Glutamatergic neuron (in vitro differentiated cells): Measurements from ENCODE around the gene GAL3ST3. TPM values are rescaled to one million over a fixed set of nuclear protein-coding genes. Genes with fewer than 3 reads are reported as not detected.
A peak's percentile ranks its signal among the peaks of the same experiment; 100 is the strongest.
"Not testable (repeated sequence)": the region's sequence is repeated elsewhere in the genome, so short reads cannot be mapped to it uniquely, and the experiment has no call there.

Source experiments
- DNase-seq: peaks from one replicate; pipeline ENCODE4 v3.0.0; 2022
- H3K27ac Mint-ChIP-seq: one replicate; pipeline ENCODE4 v1.8.0; 2020; ENCODE audit warnings: mild to moderate bottlenecking, mixed read lengths, inconsistent platforms; ENCODE audit not compliant: unreplicated experiment
- H3K27me3 Mint-ChIP-seq: one replicate; pipeline ENCODE4 v1.8.0; 2020; ENCODE audit warnings: mild to moderate bottlenecking, moderate library complexity, mixed read lengths, inconsistent platforms; ENCODE audit not compliant: unreplicated experiment
- H3K36me3 Mint-ChIP-seq: one replicate; pipeline ENCODE4 v1.8.0; 2020; ENCODE audit warnings: mild to moderate bottlenecking, mixed read lengths, inconsistent platforms; ENCODE audit not compliant: unreplicated experiment
- H3K4me1 Mint-ChIP-seq: one replicate; pipeline ENCODE4 v1.8.0; 2020; ENCODE audit warnings: mild to moderate bottlenecking, low read depth, mixed read lengths, inconsistent platforms; ENCODE audit not compliant: unreplicated experiment
- H3K4me3 Mint-ChIP-seq: one replicate; pipeline ENCODE4 v1.8.0; 2020; ENCODE audit warnings: mild to moderate bottlenecking, mixed read lengths, inconsistent platforms; ENCODE audit not compliant: unreplicated experiment
- H3K9me3 Mint-ChIP-seq: one replicate; pipeline ENCODE4 v1.8.0; 2020; ENCODE audit warnings: mild to moderate bottlenecking, moderate library complexity, mixed read lengths, inconsistent platforms; ENCODE audit not compliant: unreplicated experiment
- CTCF ChIP-seq: fragments of 200-600 bp; sonication (generic); IDR thresholded peaks from one replicate; pipeline ENCODE4 v1.5.0; 2021; ENCODE audit not compliant: partially characterized antibody, unreplicated experiment
- total RNA-seq: library from RNA; stranded (reverse); fragmentation: NEBNext Ultra II Directional; extraction: Animal tissue kit (Norgen Biotek cat#: 25700); gene quantifications from one replicate; pipeline ENCODE4 v1.2.1, GENCODE V29; 2021; ENCODE audit not compliant: unreplicated experiment

The GAL3ST3 gene
- total RNA-seq, 1 donor from 2014 or later = 2.4 TPM

GRCh38 chr11:66084821-66085475, 36.0 kb upstream of the GAL3ST3 start:
- no peak overlapping the region for H3K27ac Mint-ChIP-seq
- H3K36me3 Mint-ChIP-seq = no peaks in the 10 kb centered on the region
- peaks cover 3% of the 10 kb centered on the region for H3K9me3 Mint-ChIP-seq
- no peak overlapping the region for H3K4me3 Mint-ChIP-seq
- peaks cover 12% of the 10 kb centered on the region for H3K4me1 Mint-ChIP-seq
- DNase-seq = no peak
- no peak for TF ChIP-seq CTCF
- no peaks in the 10 kb centered on the region for H3K27me3 Mint-ChIP-seq

- Mint-ChIP-seq H3K27ac (no peak overlapping the region), H3K36me3 (no peaks in the 10 kb centered on the region), H3K4me3 (peak overlapping the region; percentile 58), H3K27me3 (no peaks in the 10 kb centered on the region), H3K4me1 (peaks cover 12% of the 10 kb centered on the region), H3K9me3 (peaks cover 3% of the 10 kb centered on the region)
- no peak for TF ChIP-seq CTCF
- DNase-seq = no peak
These were observed 34.8 kb upstream of the GAL3ST3 start for GRCh38 chr11:66083767-66084166.

DNA sequence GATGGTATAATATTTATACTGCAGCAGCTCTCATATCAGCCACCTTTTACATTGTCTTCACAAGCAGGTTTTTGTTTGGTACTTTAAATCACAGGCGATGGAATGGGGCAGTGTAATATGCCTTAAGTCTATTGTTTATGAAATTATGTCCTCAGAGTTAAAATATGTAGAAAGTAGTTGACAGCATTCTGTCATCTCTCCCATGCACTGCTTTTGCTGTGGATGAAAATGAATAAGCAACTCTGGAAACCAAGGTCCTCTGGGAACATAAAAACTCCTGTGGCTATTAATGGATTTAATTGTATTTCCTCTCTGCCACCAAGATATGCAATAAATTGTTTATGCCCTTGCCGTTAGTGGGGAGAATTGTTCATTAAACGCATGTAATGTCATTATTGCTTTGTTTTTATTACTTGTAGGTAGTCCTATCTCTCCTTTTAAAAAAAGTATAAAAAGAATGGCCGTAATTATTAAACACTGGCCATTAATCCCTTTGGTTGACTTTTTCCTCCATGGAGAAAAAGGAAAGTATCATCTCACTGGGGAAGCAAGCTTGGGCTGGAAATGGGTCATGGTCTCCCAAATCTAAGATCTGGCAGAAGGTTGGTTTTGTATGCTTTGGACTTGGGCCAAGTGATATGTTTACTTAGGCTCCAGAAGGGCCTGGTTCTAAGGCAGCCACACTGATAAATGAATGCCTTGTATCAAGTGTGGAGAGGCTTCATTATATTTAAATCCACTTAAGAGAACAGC, 34.2 kb upstream of the GAL3ST3 start:
- Mint-ChIP-seq H3K4me1 (peaks cover 12% of the 10 kb centered on the region), H3K4me3 (no peak overlapping the region), H3K36me3 (no peaks in the 10 kb centered on the region), H3K9me3 (peaks cover 3% of the 10 kb centered on the region), H3K27ac (no peak overlapping the region), H3K27me3 (no peaks in the 10 kb centered on the region)
- no peak for DNase-seq
- TF ChIP-seq CTCF = no peak

- Mint-ChIP-seq H3K4me1 (peaks cover 12% of the 10 kb centered on the region), H3K27me3 (no peaks in the 10 kb centered on the region), H3K27ac (no peak overlapping the region), H3K36me3 (no peaks in the 10 kb centered on the region), H3K4me3 (no peak overlapping the region), H3K9me3 (peaks cover 3% of the 10 kb centered on the region)
- TF ChIP-seq CTCF = no peak
- no peak for DNase-seq
These were observed 32.5 kb upstream of the GAL3ST3 start for GRCh38 chr11:66081505-66081904.

DNA sequence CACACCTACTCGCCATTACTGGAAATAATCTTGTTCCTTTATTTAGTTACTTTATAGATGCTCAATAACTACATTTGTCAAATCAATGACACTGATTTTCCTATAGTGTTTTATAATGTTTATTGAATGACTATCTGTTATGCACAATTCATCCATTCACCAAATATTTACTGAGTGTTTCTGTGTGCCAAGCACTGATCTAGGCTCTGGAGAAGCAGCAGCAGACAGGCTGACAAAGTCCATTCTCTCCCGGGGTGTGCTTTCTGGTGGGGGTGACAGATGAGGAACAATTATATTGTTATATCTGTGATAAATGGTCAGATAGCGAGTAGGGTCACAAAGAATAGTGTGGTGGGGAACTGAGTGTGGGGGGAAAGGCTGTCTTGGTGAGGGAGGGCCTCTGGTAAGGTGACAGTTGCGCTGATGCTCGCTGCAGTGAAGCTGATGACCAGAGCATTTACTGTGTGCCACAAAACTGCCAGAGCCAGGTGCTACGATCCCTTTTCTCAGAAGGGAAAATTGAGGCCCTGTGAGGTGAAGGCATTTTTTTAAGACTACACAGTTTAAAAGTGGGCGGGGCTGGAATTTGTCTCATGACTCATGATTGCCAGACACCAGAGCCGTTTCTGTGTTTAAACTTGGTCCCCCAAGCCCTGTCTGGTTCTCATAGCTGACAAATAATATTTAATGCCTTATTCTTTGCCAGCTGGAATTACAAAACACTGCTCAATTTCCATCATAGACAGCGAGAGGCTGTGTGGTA, 31.3 kb upstream of the GAL3ST3 start:
- TF ChIP-seq CTCF = no peak
- H3K27ac Mint-ChIP-seq = no peak overlapping the region
- H3K36me3 Mint-ChIP-seq = no peaks in the 10 kb centered on the region
- DNase-seq = no peak
- H3K27me3 Mint-ChIP-seq = no peaks in the 10 kb centered on the region
- peaks cover 3% of the 10 kb centered on the region for H3K9me3 Mint-ChIP-seq
- H3K4me3 Mint-ChIP-seq = no peak overlapping the region
- H3K4me1 Mint-ChIP-seq = peaks cover 14% of the 10 kb centered on the region

GRCh38 chr11:66078949-66079348, 30.0 kb upstream of the GAL3ST3 start:
- H3K4me1 Mint-ChIP-seq = peaks cover 11% of the 10 kb centered on the region
- not testable (repeated sequence) for H3K4me3 Mint-ChIP-seq, DNase-seq, H3K27me3 Mint-ChIP-seq, H3K27ac Mint-ChIP-seq, H3K9me3 Mint-ChIP-seq, H3K36me3 Mint-ChIP-seq
